Loucy (cell line): Measurements from ENCODE around the gene SLC2A4RG.

ENCODE experiments used
- EZH2phosphoT487 ChIP-seq: fragments of 200-600 bp; IDR thresholded peaks from 2 replicates; pipeline ENCODE4 v1.6.1; 2018; ENCODE audit warnings: antibody characterized with exemption, mild to moderate bottlenecking, moderate library complexity, borderline replicate concordance
- TF ChIP-seq, protein P1 (sequence below): fragments of 200-600 bp; sonication (generic); conservative IDR thresholded peaks from 2 replicates; pipeline ENCODE4 v1.5.1; 2014; ENCODE audit warnings: mild to moderate bottlenecking, antibody characterized with exemption, low read length

DNA sequence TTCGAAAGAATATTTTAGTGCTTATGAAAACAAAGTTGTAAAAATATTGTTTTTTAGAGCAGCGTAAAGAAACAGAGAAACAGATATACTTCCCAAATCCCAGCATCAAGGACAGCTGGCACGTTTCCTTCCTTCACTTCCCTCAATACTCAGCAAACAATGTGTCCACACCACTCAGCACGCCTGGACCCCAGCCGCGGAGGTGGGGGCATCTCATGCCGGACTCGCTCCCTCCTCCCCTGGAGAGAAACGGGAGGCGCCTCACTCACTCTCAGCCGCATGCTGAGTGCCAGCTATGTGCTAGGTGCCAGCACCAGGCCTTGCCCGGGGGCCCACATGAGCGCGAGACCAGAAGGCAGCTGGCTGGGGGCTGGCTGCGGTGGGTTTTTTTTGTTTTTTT is 34.7 kb downstream of the SLC2A4RG start:
- TF ChIP-seq, protein P1, sequence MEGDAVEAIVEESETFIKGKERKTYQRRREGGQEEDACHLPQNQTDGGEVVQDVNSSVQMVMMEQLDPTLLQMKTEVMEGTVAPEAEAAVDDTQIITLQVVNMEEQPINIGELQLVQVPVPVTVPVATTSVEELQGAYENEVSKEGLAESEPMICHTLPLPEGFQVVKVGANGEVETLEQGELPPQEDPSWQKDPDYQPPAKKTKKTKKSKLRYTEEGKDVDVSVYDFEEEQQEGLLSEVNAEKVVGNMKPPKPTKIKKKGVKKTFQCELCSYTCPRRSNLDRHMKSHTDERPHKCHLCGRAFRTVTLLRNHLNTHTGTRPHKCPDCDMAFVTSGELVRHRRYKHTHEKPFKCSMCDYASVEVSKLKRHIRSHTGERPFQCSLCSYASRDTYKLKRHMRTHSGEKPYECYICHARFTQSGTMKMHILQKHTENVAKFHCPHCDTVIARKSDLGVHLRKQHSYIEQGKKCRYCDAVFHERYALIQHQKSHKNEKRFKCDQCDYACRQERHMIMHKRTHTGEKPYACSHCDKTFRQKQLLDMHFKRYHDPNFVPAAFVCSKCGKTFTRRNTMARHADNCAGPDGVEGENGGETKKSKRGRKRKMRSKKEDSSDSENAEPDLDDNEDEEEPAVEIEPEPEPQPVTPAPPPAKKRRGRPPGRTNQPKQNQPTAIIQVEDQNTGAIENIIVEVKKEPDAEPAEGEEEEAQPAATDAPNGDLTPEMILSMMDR = no peak
- TF ChIP-seq EZH2phosphoT487 = no peak
